Measurements from ENCODE around the gene TMEM244. TPM values are rescaled to one million over a fixed set of nuclear protein-coding genes. Genes with fewer than 3 reads are reported as not detected.

The TMEM244 gene
- total RNA-seq, 6 experiments from 2014 or later = not detected

GRCh38 chr6:129832299-129832698, 28.8 kb downstream of the TMEM244 start:
- Mint-ChIP-seq H3K36me3 (ENCODE audit: low read depth) (peaks cover 4% of the 10 kb centered on the region; the same call in 1 of the 2 replicates), H3K9me3 (peaks cover 7% of the 10 kb centered on the region; the same call in 1 of the 2 replicates), H3K27me3 (ENCODE audit: insufficient read depth) (no peaks in the 10 kb centered on the region), H3K4me3 (no peak overlapping the region), H3K4me1 (ENCODE audit: low read depth) (peaks cover 4% of the 10 kb centered on the region; the same call in 1 of the 2 replicates), H3K27ac (no peak overlapping the region)
- no peak for DNase-seq
- TF ChIP-seq CTCF (IDR thresholded peaks at IDR 0.05) = no peak

DNA sequence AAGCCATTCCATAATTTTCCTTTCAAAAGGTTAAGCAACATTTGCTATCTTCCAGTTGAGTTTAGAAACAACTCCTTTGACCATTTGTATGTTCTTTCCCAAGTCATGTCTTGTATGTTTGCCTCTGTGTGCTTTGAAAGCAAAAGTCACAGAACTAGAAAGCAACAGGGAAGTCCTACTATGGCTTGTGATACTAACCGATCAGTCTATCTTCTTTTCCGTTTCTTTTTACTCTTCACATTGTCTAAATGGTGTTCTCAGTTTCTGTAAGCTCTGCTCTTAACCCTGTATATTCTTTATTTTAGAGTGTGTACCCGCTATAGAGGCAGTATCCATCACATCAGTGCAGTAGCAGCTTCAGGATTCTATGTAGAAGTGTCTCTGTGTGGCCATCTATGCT, 32.9 kb downstream of the TMEM244 start:
- no peaks in the 10 kb centered on the region for H3K36me3 Mint-ChIP-seq (ENCODE audit: low read depth)

DNA sequence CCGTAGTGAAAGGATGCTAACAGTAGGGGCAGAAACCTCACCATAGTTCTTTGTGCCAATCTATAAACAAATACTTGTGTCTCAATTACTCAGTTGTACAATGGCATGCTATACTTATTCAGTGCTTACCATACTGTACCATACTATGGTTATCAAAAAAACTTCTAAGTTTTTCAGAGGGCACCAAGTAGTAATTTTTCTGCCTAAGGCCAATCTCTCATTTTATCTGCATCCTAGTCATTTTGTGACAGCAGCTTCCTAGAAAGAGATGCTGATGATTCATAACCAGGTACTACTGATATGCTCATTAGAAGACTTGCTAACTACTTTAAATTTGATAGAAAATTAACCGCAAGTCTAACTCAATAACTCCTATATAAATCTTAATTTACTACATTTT, 42.9 kb downstream of the TMEM244 start:
- Mint-ChIP-seq H3K27ac (no peak overlapping the region), H3K27me3 (ENCODE audit: insufficient read depth) (no peaks in the 10 kb centered on the region; the same call in 1 of the 2 replicates), H3K9me3 (no peaks in the 10 kb centered on the region), H3K36me3 (ENCODE audit: low read depth) (no peaks in the 10 kb centered on the region), H3K4me3 (no peak overlapping the region), H3K4me1 (ENCODE audit: low read depth) (no peaks in the 10 kb centered on the region)
- TF ChIP-seq CTCF (IDR thresholded peaks at IDR 0.05) = no peak
- DNase-seq = no peak

More for the DNA sequence above, 32.9 kb downstream of the TMEM244 start:
- TF ChIP-seq CTCF (IDR thresholded peaks at IDR 0.05) = no peak
- no peaks in the 10 kb centered on the region for H3K9me3 Mint-ChIP-seq
- H3K27me3 Mint-ChIP-seq (ENCODE audit: insufficient read depth) = no peaks in the 10 kb centered on the region
- no peak overlapping the region for H3K4me3 Mint-ChIP-seq
- no peak overlapping the region for H3K27ac Mint-ChIP-seq
- no peaks in the 10 kb centered on the region for H3K4me1 Mint-ChIP-seq (ENCODE audit: low read depth)
- no peak for DNase-seq

GRCh38 chr6:129817821-129818220, 43.3 kb downstream of the TMEM244 start:
- H3K27me3 Mint-ChIP-seq (ENCODE audit: insufficient read depth) = peaks cover under 1% of the 10 kb centered on the region; the same call in 1 of the 2 replicates
- no peak overlapping the region for H3K4me3 Mint-ChIP-seq
- H3K36me3 Mint-ChIP-seq (ENCODE audit: low read depth) = no peaks in the 10 kb centered on the region
- H3K9me3 Mint-ChIP-seq = no peaks in the 10 kb centered on the region
- TF ChIP-seq CTCF (IDR thresholded peaks at IDR 0.05) = no peak
- no peak overlapping the region for H3K27ac Mint-ChIP-seq
- no peaks in the 10 kb centered on the region for H3K4me1 Mint-ChIP-seq (ENCODE audit: low read depth)
- no peak for DNase-seq

DNA sequence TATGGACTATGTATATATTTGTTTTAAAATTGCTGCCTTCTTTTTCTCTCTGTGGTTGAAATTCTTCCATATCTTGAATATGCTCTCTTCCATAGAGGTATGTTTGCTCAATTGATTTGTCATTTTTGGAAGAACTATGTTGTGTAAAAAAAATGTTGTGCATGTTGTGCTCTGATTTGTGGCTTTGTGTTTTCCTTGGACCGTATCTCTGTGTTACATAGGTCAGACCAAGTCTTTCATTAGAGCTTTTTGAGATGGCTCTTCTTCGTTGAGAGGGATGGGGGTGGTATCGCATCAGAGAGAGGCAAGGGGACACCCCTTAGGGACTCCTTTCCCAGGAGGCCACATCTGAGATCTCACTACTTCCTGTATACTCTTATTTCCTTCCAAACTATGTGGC, 43.8 kb downstream of the TMEM244 start:
- Mint-ChIP-seq H3K27me3 (ENCODE audit: insufficient read depth) (peaks cover 5% of the 10 kb centered on the region; the same call in 1 of the 2 replicates), H3K4me3 (no peak overlapping the region), H3K9me3 (no peaks in the 10 kb centered on the region), H3K36me3 (ENCODE audit: low read depth) (no peaks in the 10 kb centered on the region), H3K4me1 (ENCODE audit: low read depth) (no peaks in the 10 kb centered on the region), H3K27ac (no peak overlapping the region)
- no peak for TF ChIP-seq CTCF (IDR thresholded peaks at IDR 0.05)
- DNase-seq = no peak
